ENCODE results near the gene UCP2.
A peak's percentile ranks its signal among the peaks of the same experiment; 100 is the strongest.

Gene UCP2

GRCh38 chr11:73958521-73959141, 24.0 kb downstream of the UCP2 start:
- Histone ChIP-seq H3K9ac (ENCODE audit: low read depth in 1 of 2, low read length in 2 of 2) (no peak overlapping the region), H3K4me1 (ENCODE audit: control insufficient read depth in 2 of 2, insufficient read depth in 2 of 2, low read length in 2 of 2) (peaks cover 0 to 6% of the 10 kb centered on the region in 2 donors), H3K36me3 (ENCODE audit: control insufficient read depth in 2 of 2, insufficient read depth in 2 of 2, low read length in 2 of 2) (no peaks in the 10 kb centered on the region), H3K9me3 (ENCODE audit: control insufficient read depth in 2 of 2, low read length in 2 of 2) (no peaks in the 10 kb centered on the region), H3K27ac (ENCODE audit: low read depth in 2 of 2, low read length in 2 of 2) (no peak overlapping the region), H3K27me3 (ENCODE audit: control insufficient read depth in 2 of 2, insufficient read depth in 2 of 2, low read length in 2 of 2) (no peaks in the 10 kb centered on the region), H3K4me3 (ENCODE audit: low read length in 2 of 2) (no peak overlapping the region)

- no peaks in the 10 kb centered on the region for H3K9me3 ChIP-seq (ENCODE audit: control insufficient read depth in 2 of 2, low read length in 2 of 2)
- H3K27ac ChIP-seq (ENCODE audit: low read depth in 2 of 2, low read length in 2 of 2): no peak overlapping the region
- peaks cover 0 to 6% of the 10 kb centered on the region in 2 donors for H3K4me1 ChIP-seq (ENCODE audit: control insufficient read depth in 2 of 2, insufficient read depth in 2 of 2, low read length in 2 of 2)
- no peaks in the 10 kb centered on the region for H3K36me3 ChIP-seq (ENCODE audit: control insufficient read depth in 2 of 2, insufficient read depth in 2 of 2, low read length in 2 of 2)
- peak overlapping the region in 1 of 2 donors; percentile 16 for H3K4me3 ChIP-seq (ENCODE audit: low read length in 2 of 2)
- no peak overlapping the region for H3K9ac ChIP-seq (ENCODE audit: low read depth in 1 of 2, low read length in 2 of 2)
- H3K27me3 ChIP-seq (ENCODE audit: control insufficient read depth in 2 of 2, insufficient read depth in 2 of 2, low read length in 2 of 2): no peaks in the 10 kb centered on the region
These were observed 24.8 kb downstream of the UCP2 start for GRCh38 chr11:73957654-73958361.

GRCh38 chr11:73956876-73957653, 25.6 kb downstream of the UCP2 start:
- Histone ChIP-seq H3K27ac (ENCODE audit: low read depth in 2 of 2, low read length in 2 of 2) (no peak overlapping the region), H3K9me3 (ENCODE audit: control insufficient read depth in 2 of 2, low read length in 2 of 2) (no peaks in the 10 kb centered on the region), H3K4me3 (ENCODE audit: low read length in 2 of 2) (peak overlapping the region in 1 of 2 donors; percentile 16), H3K27me3 (ENCODE audit: control insufficient read depth in 2 of 2, insufficient read depth in 2 of 2, low read length in 2 of 2) (no peaks in the 10 kb centered on the region), H3K4me1 (ENCODE audit: control insufficient read depth in 2 of 2, insufficient read depth in 2 of 2, low read length in 2 of 2) (peaks cover 0 to 6% of the 10 kb centered on the region in 2 donors), H3K9ac (ENCODE audit: low read depth in 1 of 2, low read length in 2 of 2) (no peak overlapping the region), H3K36me3 (ENCODE audit: control insufficient read depth in 2 of 2, insufficient read depth in 2 of 2, low read length in 2 of 2) (no peaks in the 10 kb centered on the region)

GRCh38 chr11:73951797-73952196, 30.8 kb downstream of the UCP2 start:
- Histone ChIP-seq H3K9ac (ENCODE audit: low read depth in 1 of 2, low read length in 2 of 2) (no peak overlapping the region), H3K27me3 (ENCODE audit: control insufficient read depth in 2 of 2, insufficient read depth in 2 of 2, low read length in 2 of 2) (no peaks in the 10 kb centered on the region), H3K4me3 (ENCODE audit: low read length in 2 of 2) (no peak overlapping the region), H3K27ac (ENCODE audit: low read depth in 2 of 2, low read length in 2 of 2) (no peak overlapping the region), H3K36me3 (ENCODE audit: control insufficient read depth in 2 of 2, insufficient read depth in 2 of 2, low read length in 2 of 2) (no peaks in the 10 kb centered on the region), H3K9me3 (ENCODE audit: control insufficient read depth in 2 of 2, low read length in 2 of 2) (no peaks in the 10 kb centered on the region), H3K4me1 (ENCODE audit: control insufficient read depth in 2 of 2, insufficient read depth in 2 of 2, low read length in 2 of 2) (no peaks in the 10 kb centered on the region)

- no peak within 1 kb of the TSS for H3K4me3 ChIP-seq (ENCODE audit: low read length in 2 of 2)
- H3K9me3 ChIP-seq (ENCODE audit: control insufficient read depth in 2 of 2, low read length in 2 of 2): no peaks in the 10 kb centered on the region
- no peak within 1 kb of the TSS for H3K9ac ChIP-seq (ENCODE audit: low read depth in 1 of 2, low read length in 2 of 2)
- H3K36me3 ChIP-seq (ENCODE audit: control insufficient read depth in 2 of 2, insufficient read depth in 2 of 2, low read length in 2 of 2): no peaks in the 10 kb centered on the region
- H3K4me1 ChIP-seq (ENCODE audit: control insufficient read depth in 2 of 2, insufficient read depth in 2 of 2, low read length in 2 of 2): no peaks in the 10 kb centered on the region
- no peaks in the 10 kb centered on the region for H3K27me3 ChIP-seq (ENCODE audit: control insufficient read depth in 2 of 2, insufficient read depth in 2 of 2, low read length in 2 of 2)
- H3K27ac ChIP-seq (ENCODE audit: low read depth in 2 of 2, low read length in 2 of 2): no peak within 1 kb of the TSS
These were observed 31.6 kb downstream of the UCP2 start, which contains the start of gene DNAJB13 for GRCh38 chr11:73950869-73951710. Gene DNAJB13, plus strand, starts transcription at chr11:73951026. Its CDS starts 44 bp downstream, at chr11:73951070.

- H3K4me3 ChIP-seq (ENCODE audit: low read length in 2 of 2): no peak overlapping the region
- no peak overlapping the region for H3K9ac ChIP-seq (ENCODE audit: low read depth in 1 of 2, low read length in 2 of 2)
- no peak overlapping the region for H3K27ac ChIP-seq (ENCODE audit: low read depth in 2 of 2, low read length in 2 of 2)
- H3K36me3 ChIP-seq (ENCODE audit: control insufficient read depth in 2 of 2, insufficient read depth in 2 of 2, low read length in 2 of 2): no peaks in the 10 kb centered on the region
- H3K4me1 ChIP-seq (ENCODE audit: control insufficient read depth in 2 of 2, insufficient read depth in 2 of 2, low read length in 2 of 2): no peaks in the 10 kb centered on the region
- no peaks in the 10 kb centered on the region for H3K27me3 ChIP-seq (ENCODE audit: control insufficient read depth in 2 of 2, insufficient read depth in 2 of 2, low read length in 2 of 2)
- H3K9me3 ChIP-seq (ENCODE audit: control insufficient read depth in 2 of 2, low read length in 2 of 2): no peaks in the 10 kb centered on the region
These were observed 32.7 kb downstream of the UCP2 start for GRCh38 chr11:73949912-73950311.

GRCh38 chr11:73949246-73949645, 33.4 kb downstream of the UCP2 start:
- H3K9ac ChIP-seq (ENCODE audit: low read depth in 1 of 2, low read length in 2 of 2): no peak overlapping the region
- H3K27me3 ChIP-seq (ENCODE audit: control insufficient read depth in 2 of 2, insufficient read depth in 2 of 2, low read length in 2 of 2): no peaks in the 10 kb centered on the region
- H3K27ac ChIP-seq (ENCODE audit: low read depth in 2 of 2, low read length in 2 of 2): no peak overlapping the region
- no peaks in the 10 kb centered on the region for H3K36me3 ChIP-seq (ENCODE audit: control insufficient read depth in 2 of 2, insufficient read depth in 2 of 2, low read length in 2 of 2)
- no peak overlapping the region for H3K4me3 ChIP-seq (ENCODE audit: low read length in 2 of 2)
- no peaks in the 10 kb centered on the region for H3K4me1 ChIP-seq (ENCODE audit: control insufficient read depth in 2 of 2, insufficient read depth in 2 of 2, low read length in 2 of 2)
- H3K9me3 ChIP-seq (ENCODE audit: control insufficient read depth in 2 of 2, low read length in 2 of 2): no peaks in the 10 kb centered on the region

- H3K9ac ChIP-seq (ENCODE audit: low read depth in 1 of 2, low read length in 2 of 2): no peak overlapping the region
- H3K4me3 ChIP-seq (ENCODE audit: low read length in 2 of 2): no peak overlapping the region
- no peak overlapping the region for H3K27ac ChIP-seq (ENCODE audit: low read depth in 2 of 2, low read length in 2 of 2)
- no peaks in the 10 kb centered on the region for H3K4me1 ChIP-seq (ENCODE audit: control insufficient read depth in 2 of 2, insufficient read depth in 2 of 2, low read length in 2 of 2)
- H3K36me3 ChIP-seq (ENCODE audit: control insufficient read depth in 2 of 2, insufficient read depth in 2 of 2, low read length in 2 of 2): no peaks in the 10 kb centered on the region
- no peaks in the 10 kb centered on the region for H3K9me3 ChIP-seq (ENCODE audit: control insufficient read depth in 2 of 2, low read length in 2 of 2)
- H3K27me3 ChIP-seq (ENCODE audit: control insufficient read depth in 2 of 2, insufficient read depth in 2 of 2, low read length in 2 of 2): no peaks in the 10 kb centered on the region
These were observed 35.7 kb downstream of the UCP2 start for GRCh38 chr11:73946798-73947458.

GRCh38 chr11:73945396-73945795, 37.2 kb downstream of the UCP2 start:
- no peaks in the 10 kb centered on the region for H3K36me3 ChIP-seq (ENCODE audit: control insufficient read depth in 2 of 2, insufficient read depth in 2 of 2, low read length in 2 of 2)
- H3K27ac ChIP-seq (ENCODE audit: low read depth in 2 of 2, low read length in 2 of 2): no peak overlapping the region
- H3K4me3 ChIP-seq (ENCODE audit: low read length in 2 of 2): no peak overlapping the region
- no peaks in the 10 kb centered on the region for H3K4me1 ChIP-seq (ENCODE audit: control insufficient read depth in 2 of 2, insufficient read depth in 2 of 2, low read length in 2 of 2)
- peaks cover 0 to 2% of the 10 kb centered on the region in 2 donors for H3K9me3 ChIP-seq (ENCODE audit: control insufficient read depth in 2 of 2, low read length in 2 of 2)
- H3K9ac ChIP-seq (ENCODE audit: low read depth in 1 of 2, low read length in 2 of 2): no peak overlapping the region
- no peaks in the 10 kb centered on the region for H3K27me3 ChIP-seq (ENCODE audit: control insufficient read depth in 2 of 2, insufficient read depth in 2 of 2, low read length in 2 of 2)
